Esophagus squamous epithelium (tissue), 4 donors: ENCODE measurements around the gene ZNF584.

Experiments
- CTCF ChIP-seq, 6 experiments: fragments of 450-650 bp in 4 of 6; fragments of 200-600 bp in 2 of 6; sonication (generic) in 2 of 6; IDR thresholded peaks; one replicate each; pipeline ENCODE4 v1.5.1; 2016 to 2019; ENCODE audit warnings: antibody characterized with exemption in 6 of 6, mild to moderate bottlenecking in 4 of 6, moderate library complexity in 4 of 6
- POLR2A ChIP-seq, 4 donors: fragments of 450-650 bp; IDR thresholded peaks; one replicate each; pipeline ENCODE4 v1.6.1; 2017; ENCODE audit warnings: antibody characterized with exemption in 4 of 4, mild to moderate bottlenecking in 4 of 4, moderate library complexity in 3 of 4

GRCh38 chr19:58453743-58454142, 45.3 kb downstream of the ZNF584 start:
- TF ChIP-seq CTCF (IDR thresholded peaks at IDR 0.05) (no peak), POLR2A (IDR thresholded peaks at IDR 0.05) (no peak)
